Kidney (tissue), 14 donors: ENCODE data around the gene TDRD12. TPM values are rescaled to one million over a fixed set of nuclear protein-coding genes. Genes with fewer than 3 reads are reported as not detected.

Experiments used
- DNase-seq, 5 donors: peaks; one replicate each; pipeline ENCODE4 v3.0.0-alpha.2; 2013 to 2020
- FAIRE-seq: peaks from 2 replicates; lab custom pipeline; 2012; peaks lifted over from hg19 to GRCh38; lab: Jason Lieb, UNC
- H3K27ac ChIP-seq, 2 donors: one replicate each; pipeline ENCODE4 v1.7.0; 2013; ENCODE audit warnings: low read depth in 2 of 2, low read length in 2 of 2, inconsistent platforms in 1 of 2
- H3K27me3 ChIP-seq: one replicate; pipeline ENCODE4 v1.7.1; 2013; ENCODE audit warnings: low read length, inconsistent platforms; ENCODE audit not compliant: control insufficient read depth, insufficient read depth
- H3K36me3 ChIP-seq, 3 donors: one replicate each; pipeline versions ENCODE4 v1.7.0 to v1.7.1; 2013; ENCODE audit warnings: low read length in 3 of 3, control low read depth in 1 of 3, inconsistent platforms in 1 of 3; ENCODE audit not compliant: insufficient read depth in 3 of 3, control insufficient read depth in 2 of 3
- H3K4me1 ChIP-seq, 3 donors: one replicate each; pipeline versions ENCODE4 v1.7.0 to v1.7.1; 2013; ENCODE audit warnings: low read length in 3 of 3, inconsistent platforms in 1 of 3, low read depth in 1 of 3; ENCODE audit not compliant: control insufficient read depth in 2 of 3, insufficient read depth in 2 of 3
- H3K4me3 ChIP-seq, 3 donors: one replicate each; pipeline versions ENCODE4 v1.7.0 to v1.8.1; 2013; ENCODE audit warnings: low read length in 3 of 3, control low read depth in 1 of 3, inconsistent platforms in 1 of 3
- H3K9ac ChIP-seq, 3 donors: one replicate each; pipeline versions ENCODE4 v1.7.0 to v1.7.1; 2013; ENCODE audit warnings: low read length in 3 of 3, control low read depth in 1 of 3, inconsistent platforms in 1 of 3
- H3K9me3 ChIP-seq, 3 donors: one replicate each; pipeline versions ENCODE4 v1.7.0 to v1.7.1; 2013; ENCODE audit warnings: low read length in 3 of 3, control low read depth in 1 of 3, inconsistent platforms in 1 of 3; ENCODE audit not compliant: control insufficient read depth in 2 of 3, insufficient read depth in 1 of 3
- intact Hi-C: fragments of 100-400 bp; cut with DNase I; formaldehyde crosslinking; loops from one replicate; pipeline ENCODE4 v1.11.1; 2022
- polyA plus RNA-seq: library from polyadenylated mRNA; stranded (reverse); fragments of 350-450 nt; fragmentation: Illumina TruSeq; extraction: RNeasy Lipid Tissue Mini Kit (QIAGEN cat#74804); gene quantifications from one replicate; pipeline ENCODE4 v1.2.3, GENCODE V29; 2014; ENCODE audit warnings: low read depth, low replicate concordance; ENCODE audit not compliant: insufficient read depth
- total RNA-seq: library from RNA; stranded (reverse); fragmentation: NEBNext Ultra II Directional; extraction: Animal tissue kit (Norgen Biotek cat#: 25700); gene quantifications from one replicate; pipeline ENCODE4 v1.2.1, GENCODE V29; 2021
- TF ChIP-seq, protein P1 (sequence below): IDR thresholded peaks from 3 replicates; pipeline ENCODE4 v1.5.1; 2012; ENCODE audit warnings: mild to moderate bottlenecking, moderate library complexity, borderline replicate concordance; ENCODE audit not compliant: insufficient read depth; ENCODE audit errors: extremely low read depth
- donor health status: control.
- donor health status: control.
- donor health status: control.
- donor health status: control.
- donor health status: control.
- donor health status: DM: yes; HTN: yes; CAD: no.
- donor health status: Normal renal cell carcinoma (clear cell type).

TDRD12 gene
- total and polyA plus RNA-seq, 2 donors from 2014 or later, result 0.38 TPM; not detected in 1

DNA sequence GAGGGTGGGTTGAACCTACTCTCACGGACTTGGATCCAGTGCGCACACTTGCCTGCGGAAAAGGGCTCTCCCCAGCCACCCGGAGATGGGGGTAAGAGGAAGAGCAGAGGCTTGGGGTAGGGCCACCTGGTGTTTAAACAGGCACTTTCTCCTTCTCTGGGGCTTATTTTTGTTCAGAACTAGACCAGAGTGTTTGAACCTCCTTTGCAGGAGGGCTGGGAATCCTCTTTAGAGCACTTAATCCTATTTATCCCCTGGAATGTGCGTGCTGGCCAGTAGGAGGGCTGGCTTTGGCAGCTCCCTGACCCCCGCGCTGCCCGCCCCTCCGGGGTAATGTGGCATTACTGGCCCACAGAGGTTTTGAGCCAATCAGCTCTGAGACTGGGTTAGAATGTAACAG, 41.9 kb upstream of the TDRD12 start:
- TF ChIP-seq, protein P1, sequence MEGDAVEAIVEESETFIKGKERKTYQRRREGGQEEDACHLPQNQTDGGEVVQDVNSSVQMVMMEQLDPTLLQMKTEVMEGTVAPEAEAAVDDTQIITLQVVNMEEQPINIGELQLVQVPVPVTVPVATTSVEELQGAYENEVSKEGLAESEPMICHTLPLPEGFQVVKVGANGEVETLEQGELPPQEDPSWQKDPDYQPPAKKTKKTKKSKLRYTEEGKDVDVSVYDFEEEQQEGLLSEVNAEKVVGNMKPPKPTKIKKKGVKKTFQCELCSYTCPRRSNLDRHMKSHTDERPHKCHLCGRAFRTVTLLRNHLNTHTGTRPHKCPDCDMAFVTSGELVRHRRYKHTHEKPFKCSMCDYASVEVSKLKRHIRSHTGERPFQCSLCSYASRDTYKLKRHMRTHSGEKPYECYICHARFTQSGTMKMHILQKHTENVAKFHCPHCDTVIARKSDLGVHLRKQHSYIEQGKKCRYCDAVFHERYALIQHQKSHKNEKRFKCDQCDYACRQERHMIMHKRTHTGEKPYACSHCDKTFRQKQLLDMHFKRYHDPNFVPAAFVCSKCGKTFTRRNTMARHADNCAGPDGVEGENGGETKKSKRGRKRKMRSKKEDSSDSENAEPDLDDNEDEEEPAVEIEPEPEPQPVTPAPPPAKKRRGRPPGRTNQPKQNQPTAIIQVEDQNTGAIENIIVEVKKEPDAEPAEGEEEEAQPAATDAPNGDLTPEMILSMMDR, result no peak
- Histone ChIP-seq H3K36me3 (no peaks in the 10 kb centered on the region), H3K27me3 (peaks cover 9% of the 10 kb centered on the region), H3K9me3 (no peaks in the 10 kb centered on the region), H3K4me1 (peaks cover 0 to 17% (median 0%) of the 10 kb centered on the region in 3 donors), H3K4me3 (peak overlapping the region in 2 of 3 donors; percentile 40 to 87), H3K9ac (no peak overlapping the region), H3K27ac (peak overlapping the region; percentile 24 to 27)
- peak in 3 of 5 donors; percentile 44 to 65 (median 47) for DNase-seq
- no peak for FAIRE-seq
- intact Hi-C loops, result no loop called here

DNA sequence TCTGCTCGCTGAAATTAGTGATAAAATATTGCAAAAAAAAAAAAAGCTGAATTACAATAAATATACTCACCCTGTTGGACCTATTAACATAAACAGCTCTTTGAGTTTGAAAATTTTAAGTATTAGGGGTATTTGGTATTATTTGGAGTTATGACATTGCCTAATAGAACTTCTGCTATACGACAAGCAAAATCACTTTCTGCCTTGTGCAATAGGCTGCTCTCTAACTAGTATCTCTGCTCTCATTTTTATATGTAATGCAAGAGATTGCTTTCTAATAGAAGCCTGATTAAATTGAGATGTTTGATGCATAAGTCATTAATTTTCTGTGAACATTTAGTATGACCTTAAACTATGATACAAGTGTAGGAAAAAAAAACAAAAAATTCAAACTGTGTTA, 38.6 kb upstream of the TDRD12 start:
- Histone ChIP-seq H3K9me3 (no peaks in the 10 kb centered on the region), H3K27me3 (peaks cover 9% of the 10 kb centered on the region), H3K4me1 (peaks cover 0 to 8% (median 0%) of the 10 kb centered on the region in 3 donors), H3K4me3 (no peak overlapping the region), H3K36me3 (no peaks in the 10 kb centered on the region), H3K27ac (no peak overlapping the region), H3K9ac (no peak overlapping the region)
- TF ChIP-seq, protein P1, result no peak
- DNase-seq (no peak), FAIRE-seq (no peak)
- intact Hi-C loops, result no loop called here

DNA sequence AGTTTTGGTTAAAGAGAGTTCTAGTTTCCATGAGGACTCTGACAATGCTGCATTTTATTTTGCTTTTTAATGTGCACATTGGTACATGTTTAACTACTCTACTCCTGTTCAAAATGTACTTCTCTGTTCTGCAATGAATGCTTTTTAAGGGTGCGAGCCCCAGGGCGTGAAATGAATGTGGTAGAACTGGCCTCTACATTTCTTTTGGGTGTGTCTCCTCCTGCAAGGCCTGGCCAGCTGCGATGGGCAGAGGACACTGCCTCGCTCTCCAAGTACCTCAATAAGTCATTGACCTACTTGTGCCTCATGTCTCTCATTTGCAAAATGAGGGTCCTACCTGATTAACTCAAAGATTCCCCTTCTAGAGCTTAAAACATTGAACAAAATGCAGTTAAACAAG, 37.2 kb upstream of the TDRD12 start:
- Histone ChIP-seq H3K9me3 (no peaks in the 10 kb centered on the region), H3K27me3 (peaks cover 3% of the 10 kb centered on the region), H3K4me1 (no peaks in the 10 kb centered on the region), H3K27ac (no peak overlapping the region), H3K4me3 (no peak overlapping the region), H3K9ac (no peak overlapping the region), H3K36me3 (no peaks in the 10 kb centered on the region)
- intact Hi-C loops, result no loop called here
- TF ChIP-seq, protein P1, result no peak
- FAIRE-seq (no peak), DNase-seq (no peak)
